ENCODE results near the gene TMED9.
"Not testable (repeated sequence)": the region's sequence is repeated elsewhere in the genome, so short reads cannot be mapped to it uniquely, and the experiment has no call there.

TMED9 gene

GRCh38 chr5:177592010-177592834, at the start of gene TMED9:
TSS of gene TMED9 (plus strand) at chr5:177592203. CDS start at chr5:177592215, 12 bp downstream.
- peak; percentile 71 for DNase-seq

GRCh38 chr5:177542816-177543465, 49.1 kb upstream of the TMED9 start:
- no peak for DNase-seq

- no peak for DNase-seq
These were observed 46.3 kb upstream of the TMED9 start for GRCh38 chr5:177545487-177546257.

- DNase-seq: no peak
These were observed 45.7 kb upstream of the TMED9 start for GRCh38 chr5:177546258-177546741.

GRCh38 chr5:177547736-177548135, 44.3 kb upstream of the TMED9 start:
- no peak for DNase-seq

- DNase-seq: peak; percentile 50
These were observed 43.5 kb upstream of the TMED9 start for GRCh38 chr5:177548495-177548894.

- DNase-seq: no peak
These were observed 41.9 kb upstream of the TMED9 start for GRCh38 chr5:177550122-177550521.

GRCh38 chr5:177552839-177553455, 39.1 kb upstream of the TMED9 start:
- no peak for DNase-seq

GRCh38 chr5:177553671-177554429, 38.2 kb upstream of the TMED9 start:
- no peak for DNase-seq

- peak; percentile 52 for DNase-seq
These were observed 37.4 kb upstream of the TMED9 start, which contains the start of gene FAM193B for GRCh38 chr5:177554474-177555111. TSS of gene FAM193B (minus strand) at chr5:177554563. CDS start at chr5:177554458, 105 bp downstream.

- DNase-seq: no peak
These were observed 36.8 kb upstream of the TMED9 start for GRCh38 chr5:177555228-177555627.

GRCh38 chr5:177555665-177556064, 36.3 kb upstream of the TMED9 start:
- DNase-seq: no peak

- DNase-seq: no peak
These were observed 34.9 kb upstream of the TMED9 start for GRCh38 chr5:177557041-177557647.

- DNase-seq: no peak
These were observed 34.2 kb upstream of the TMED9 start for GRCh38 chr5:177557796-177558195.

GRCh38 chr5:177559446-177559941, 32.5 kb upstream of the TMED9 start:
- not testable (repeated sequence) for DNase-seq

- DNase-seq: no peak
These were observed 27.0 kb upstream of the TMED9 start for GRCh38 chr5:177565046-177565445.

GRCh38 chr5:177568326-177568725, 23.7 kb upstream of the TMED9 start:
- DNase-seq: no peak

GRCh38 chr5:177569894-177570293, 22.1 kb upstream of the TMED9 start:
- DNase-seq: no peak

- DNase-seq: no peak
These were observed 16.5 kb upstream of the TMED9 start for GRCh38 chr5:177575488-177575887.

- no peak for DNase-seq
These were observed 15.8 kb upstream of the TMED9 start for GRCh38 chr5:177576169-177576568.

- no peak for DNase-seq
These were observed 13.7 kb upstream of the TMED9 start for GRCh38 chr5:177578316-177578715.
